ENCODE data around the gene CACNA1S. TPM values are rescaled to one million over a fixed set of nuclear protein-coding genes. Genes with fewer than 3 reads are reported as not detected.

The CACNA1S gene
- total RNA-seq, 6 experiments from 2014 or later, result not detected

DNA sequence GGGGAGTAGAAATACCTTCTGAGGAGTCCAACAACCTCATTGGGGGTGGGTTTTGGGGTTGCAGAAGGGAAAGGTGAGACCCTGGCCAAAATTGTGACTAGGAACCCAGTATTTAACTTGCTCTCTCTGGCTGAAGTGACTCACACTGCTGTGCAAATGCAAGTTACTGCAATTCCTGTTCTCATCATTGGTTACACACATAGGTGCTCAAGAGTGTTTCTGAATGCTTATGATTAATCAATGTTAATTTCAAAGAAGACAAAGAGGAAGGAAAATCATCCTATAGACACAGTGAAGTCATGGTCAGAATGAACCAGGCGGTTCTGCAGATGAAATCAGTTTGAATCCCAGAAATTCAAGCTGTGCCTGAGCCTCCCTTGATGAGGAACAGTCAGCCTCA is 11.6 kb upstream of the CACNA1S start:
- Mint-ChIP-seq H3K36me3 (ENCODE audit: low read depth) (no peaks in the 10 kb centered on the region), H3K27ac (no peak overlapping the region), H3K9me3 (no peaks in the 10 kb centered on the region), H3K27me3 (ENCODE audit: insufficient read depth) (peaks cover 50% of the 10 kb centered on the region), H3K4me3 (no peak overlapping the region), H3K4me1 (ENCODE audit: low read depth) (no peaks in the 10 kb centered on the region)
- TF ChIP-seq, protein P1, sequence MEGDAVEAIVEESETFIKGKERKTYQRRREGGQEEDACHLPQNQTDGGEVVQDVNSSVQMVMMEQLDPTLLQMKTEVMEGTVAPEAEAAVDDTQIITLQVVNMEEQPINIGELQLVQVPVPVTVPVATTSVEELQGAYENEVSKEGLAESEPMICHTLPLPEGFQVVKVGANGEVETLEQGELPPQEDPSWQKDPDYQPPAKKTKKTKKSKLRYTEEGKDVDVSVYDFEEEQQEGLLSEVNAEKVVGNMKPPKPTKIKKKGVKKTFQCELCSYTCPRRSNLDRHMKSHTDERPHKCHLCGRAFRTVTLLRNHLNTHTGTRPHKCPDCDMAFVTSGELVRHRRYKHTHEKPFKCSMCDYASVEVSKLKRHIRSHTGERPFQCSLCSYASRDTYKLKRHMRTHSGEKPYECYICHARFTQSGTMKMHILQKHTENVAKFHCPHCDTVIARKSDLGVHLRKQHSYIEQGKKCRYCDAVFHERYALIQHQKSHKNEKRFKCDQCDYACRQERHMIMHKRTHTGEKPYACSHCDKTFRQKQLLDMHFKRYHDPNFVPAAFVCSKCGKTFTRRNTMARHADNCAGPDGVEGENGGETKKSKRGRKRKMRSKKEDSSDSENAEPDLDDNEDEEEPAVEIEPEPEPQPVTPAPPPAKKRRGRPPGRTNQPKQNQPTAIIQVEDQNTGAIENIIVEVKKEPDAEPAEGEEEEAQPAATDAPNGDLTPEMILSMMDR (IDR thresholded peaks at IDR 0.05), result no peak
- no peak for DNase-seq

DNA sequence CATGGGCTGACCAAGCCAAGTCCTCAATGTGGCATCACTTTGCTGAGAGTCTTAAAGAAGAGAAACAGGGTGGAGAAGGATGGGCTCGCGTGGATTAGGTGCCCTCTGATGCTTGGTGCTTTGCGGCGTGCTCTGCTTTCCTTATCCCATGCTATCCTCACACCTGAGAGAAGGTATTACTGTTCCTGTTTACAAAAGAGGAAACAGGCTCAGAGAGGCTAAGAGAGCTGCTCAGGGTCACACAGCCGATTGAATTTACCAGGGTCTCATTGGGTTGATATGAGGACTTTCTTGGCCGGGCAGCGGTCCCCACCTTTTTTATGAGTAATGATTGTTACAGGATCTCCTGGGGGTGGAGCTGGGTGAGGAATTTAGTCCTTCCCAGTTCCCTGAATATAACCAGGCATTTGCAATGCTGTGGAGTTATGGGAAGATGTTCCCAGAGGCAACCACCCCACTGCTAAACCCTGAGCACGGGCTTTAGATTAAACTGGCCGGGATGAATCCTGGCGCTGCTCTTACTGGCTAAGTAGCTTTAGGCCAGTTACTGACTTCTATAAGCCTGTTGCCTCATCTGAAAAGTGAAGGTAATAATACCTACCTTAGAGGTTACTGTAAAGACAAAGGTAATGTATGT is 10.2 kb upstream of the CACNA1S start:
- peaks cover 53% of the 10 kb centered on the region for H3K27me3 Mint-ChIP-seq (ENCODE audit: insufficient read depth)
- no peaks in the 10 kb centered on the region for H3K4me1 Mint-ChIP-seq (ENCODE audit: low read depth)
- TF ChIP-seq, protein P1 (IDR thresholded peaks at IDR 0.05), result no peak
- H3K4me3 Mint-ChIP-seq, result no peak overlapping the region
- no peaks in the 10 kb centered on the region for H3K36me3 Mint-ChIP-seq (ENCODE audit: low read depth)
- DNase-seq, result no peak
- H3K27ac Mint-ChIP-seq, result no peak overlapping the region
- H3K9me3 Mint-ChIP-seq, result no peaks in the 10 kb centered on the region

DNA sequence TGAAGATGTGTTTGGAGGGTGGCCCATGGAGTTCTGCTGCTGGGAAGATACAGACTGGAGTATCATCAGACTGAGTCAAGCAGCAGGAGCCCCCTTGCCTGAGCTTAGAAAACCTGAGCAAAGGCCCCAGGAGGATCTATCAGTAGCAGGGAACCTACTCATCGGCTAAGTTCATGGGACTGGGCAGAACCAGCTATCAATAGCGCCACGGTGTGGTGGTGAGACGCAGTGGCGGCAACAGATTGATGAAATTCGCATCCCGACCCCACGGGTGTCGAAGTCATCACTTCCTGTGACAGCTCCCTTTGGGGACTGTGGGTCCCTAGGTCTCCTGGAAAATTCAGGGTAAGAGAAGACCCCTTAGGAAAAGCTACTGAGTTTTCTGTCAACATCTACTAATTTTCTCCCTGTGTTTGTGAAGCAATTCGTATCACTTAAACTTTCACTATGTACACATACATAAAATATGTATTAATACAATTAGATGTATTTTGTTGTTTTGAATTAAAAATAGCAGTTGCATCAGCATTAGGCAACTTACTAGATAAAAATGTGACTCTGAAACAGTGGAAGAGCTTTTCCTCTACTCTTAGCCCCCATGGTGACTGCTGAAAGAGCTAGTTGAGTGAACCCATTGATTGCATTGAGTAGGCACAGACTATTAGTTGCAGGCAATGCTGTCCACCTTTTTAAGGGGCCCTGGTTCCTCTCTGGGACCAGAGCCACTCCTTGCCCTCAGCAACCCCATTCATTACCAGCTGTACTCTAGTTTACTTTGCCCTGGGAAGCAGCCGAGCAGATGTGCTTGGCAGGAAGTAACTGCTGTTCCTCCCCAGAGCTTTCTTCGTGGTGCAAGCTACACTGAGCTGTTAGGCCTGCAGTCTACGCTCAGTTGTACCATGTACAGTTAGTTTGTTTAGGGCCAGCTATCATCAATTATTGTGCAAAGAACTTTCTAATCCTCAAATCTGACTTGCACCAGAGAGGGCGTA is 7.3 kb upstream of the CACNA1S start:
- H3K9me3 Mint-ChIP-seq, result no peaks in the 10 kb centered on the region
- no peaks in the 10 kb centered on the region for H3K4me1 Mint-ChIP-seq (ENCODE audit: low read depth)
- TF ChIP-seq, protein P1 (IDR thresholded peaks at IDR 0.05), result peak; percentile 74
- no peaks in the 10 kb centered on the region for H3K36me3 Mint-ChIP-seq (ENCODE audit: low read depth)
- peak; percentile 6 for DNase-seq
- H3K27ac Mint-ChIP-seq, result no peak overlapping the region
- peaks cover 57% of the 10 kb centered on the region for H3K27me3 Mint-ChIP-seq (ENCODE audit: insufficient read depth)
- no peak overlapping the region for H3K4me3 Mint-ChIP-seq

DNA sequence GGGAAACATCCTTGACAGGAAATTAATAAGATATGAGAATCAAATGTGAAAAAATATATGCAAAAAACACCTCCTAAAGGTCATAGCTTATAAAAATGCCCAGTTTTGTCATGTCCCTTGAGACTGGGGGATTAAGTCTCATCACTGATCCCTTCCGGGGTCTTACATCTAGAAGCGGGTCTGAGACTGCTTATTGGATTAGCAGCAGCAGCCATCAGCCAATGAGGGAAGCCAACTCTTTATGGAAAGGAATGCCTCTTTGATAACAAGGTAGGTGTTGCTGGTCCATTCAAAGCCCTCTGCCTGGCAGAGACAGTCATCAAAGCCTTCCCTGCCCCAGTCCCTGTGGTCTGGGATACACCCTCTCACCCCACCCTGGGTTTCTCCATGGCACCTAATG is 3.9 kb upstream of the CACNA1S start:
- Mint-ChIP-seq H3K27me3 (ENCODE audit: insufficient read depth) (peaks cover 48% of the 10 kb centered on the region), H3K36me3 (ENCODE audit: low read depth) (no peaks in the 10 kb centered on the region), H3K9me3 (no peaks in the 10 kb centered on the region), H3K4me3 (no peak overlapping the region), H3K27ac (no peak overlapping the region), H3K4me1 (ENCODE audit: low read depth) (no peaks in the 10 kb centered on the region)
- TF ChIP-seq, protein P1 (IDR thresholded peaks at IDR 0.05), result no peak
- no peak for DNase-seq

DNA sequence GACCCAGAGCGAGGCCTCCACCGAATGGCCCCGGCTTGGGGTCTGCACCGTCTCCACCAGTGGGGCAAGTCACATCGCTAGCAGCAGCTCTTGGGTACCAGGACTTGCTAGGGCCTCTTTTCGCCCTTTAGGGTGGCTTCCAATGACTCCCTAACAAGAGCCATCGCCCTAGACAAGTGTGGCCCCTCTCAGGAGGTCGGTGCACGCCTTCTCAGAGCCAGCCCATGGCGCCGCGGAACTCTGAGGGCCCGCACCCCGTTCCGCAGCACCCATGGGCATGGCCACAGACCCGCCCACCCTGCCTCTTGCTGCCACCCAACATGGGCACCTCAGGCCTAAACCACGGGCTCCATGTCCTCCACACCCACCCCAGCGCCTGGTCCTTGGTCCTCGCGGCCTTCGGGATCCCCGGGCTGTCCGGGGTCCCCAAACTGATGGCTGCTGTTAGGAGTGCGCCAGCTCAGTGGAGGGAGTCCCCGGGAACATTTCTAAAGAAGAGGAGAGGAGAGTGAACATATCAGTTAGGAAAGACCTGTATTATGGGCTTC is 3.2 kb upstream of the CACNA1S start:
- Mint-ChIP-seq H3K9me3 (no peaks in the 10 kb centered on the region), H3K4me1 (ENCODE audit: low read depth) (no peaks in the 10 kb centered on the region), H3K27ac (no peak overlapping the region), H3K4me3 (no peak overlapping the region), H3K36me3 (ENCODE audit: low read depth) (no peaks in the 10 kb centered on the region), H3K27me3 (ENCODE audit: insufficient read depth) (peaks cover 48% of the 10 kb centered on the region)
- TF ChIP-seq, protein P1 (IDR thresholded peaks at IDR 0.05), result no peak
- DNase-seq, result no peak
